ENCODE results near the gene KPNB1. TPM values are rescaled to one million over a fixed set of nuclear protein-coding genes. Genes with fewer than 3 reads are reported as not detected.

Gene KPNB1
- total RNA-seq, 2 experiments from 2014 or later: 589 to 605 TPM

DNA sequence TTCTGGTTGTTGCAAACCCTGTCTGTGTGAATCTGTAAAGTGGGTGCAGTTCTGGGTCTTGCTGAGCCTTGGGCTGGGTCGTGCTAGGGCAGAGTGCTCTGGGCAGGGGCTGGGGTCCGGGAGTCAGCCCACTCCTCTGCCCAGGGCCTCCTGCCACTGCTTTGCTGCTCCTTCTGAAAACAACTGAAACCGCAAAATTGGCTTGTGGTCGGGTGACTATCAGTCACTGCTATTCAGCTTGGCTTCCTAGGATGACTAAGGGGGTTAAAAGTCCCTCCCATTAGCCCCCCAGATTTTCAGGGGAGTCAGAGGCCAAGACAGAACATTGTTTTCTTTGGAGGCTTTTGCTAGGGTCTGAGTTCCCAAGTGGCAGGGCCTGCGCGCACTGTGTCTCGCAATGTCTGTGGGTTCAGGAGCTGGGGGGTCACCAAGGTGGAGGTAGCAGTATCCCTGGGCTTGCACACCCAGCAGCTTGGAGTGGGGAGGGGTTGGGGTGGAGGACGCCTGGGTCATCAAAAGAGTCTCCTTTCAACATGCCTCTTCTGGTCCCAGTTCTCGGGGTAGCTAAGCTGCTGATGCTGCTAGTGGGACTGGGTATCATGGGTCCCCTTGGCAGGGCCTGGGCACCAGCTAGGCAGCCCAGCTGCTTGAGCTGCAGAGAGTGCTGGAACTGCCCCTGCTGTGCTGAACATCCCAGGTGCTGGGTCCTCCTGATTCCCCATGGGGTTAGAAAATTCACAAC, 69.9 kb downstream of the KPNB1 start:
- ChIA-PET POLR2A (interaction anchor here (0.8 to 11.4 kb wide), 11 partner anchors 9 to 389 kb away, joined by 3 to 233 read pairs (median 6); partner anchors contain the start of genes KPNB1, SNX11, TBKBP1 and TBX21), CTCF (interaction anchor here (1.1 to 13.9 kb wide), 4 partner anchors 13 to 25 kb away, joined by 3 to 240 read pairs (median 24); partner anchors contain the start of gene TBX21)
- Mint-ChIP-seq H3K36me3 (ENCODE audit: low read depth) (no peaks in the 10 kb centered on the region), H3K4me3 (peak overlapping the region; percentile 62), H3K4me1 (ENCODE audit: low read depth) (peaks cover 86% of the 10 kb centered on the region), H3K9me3 (no peaks in the 10 kb centered on the region), H3K27me3 (no peaks in the 10 kb centered on the region), H3K27ac (peak overlapping the region; percentile 94)
- peak; percentile 98 for DNase-seq
- TF ChIP-seq, protein P1, sequence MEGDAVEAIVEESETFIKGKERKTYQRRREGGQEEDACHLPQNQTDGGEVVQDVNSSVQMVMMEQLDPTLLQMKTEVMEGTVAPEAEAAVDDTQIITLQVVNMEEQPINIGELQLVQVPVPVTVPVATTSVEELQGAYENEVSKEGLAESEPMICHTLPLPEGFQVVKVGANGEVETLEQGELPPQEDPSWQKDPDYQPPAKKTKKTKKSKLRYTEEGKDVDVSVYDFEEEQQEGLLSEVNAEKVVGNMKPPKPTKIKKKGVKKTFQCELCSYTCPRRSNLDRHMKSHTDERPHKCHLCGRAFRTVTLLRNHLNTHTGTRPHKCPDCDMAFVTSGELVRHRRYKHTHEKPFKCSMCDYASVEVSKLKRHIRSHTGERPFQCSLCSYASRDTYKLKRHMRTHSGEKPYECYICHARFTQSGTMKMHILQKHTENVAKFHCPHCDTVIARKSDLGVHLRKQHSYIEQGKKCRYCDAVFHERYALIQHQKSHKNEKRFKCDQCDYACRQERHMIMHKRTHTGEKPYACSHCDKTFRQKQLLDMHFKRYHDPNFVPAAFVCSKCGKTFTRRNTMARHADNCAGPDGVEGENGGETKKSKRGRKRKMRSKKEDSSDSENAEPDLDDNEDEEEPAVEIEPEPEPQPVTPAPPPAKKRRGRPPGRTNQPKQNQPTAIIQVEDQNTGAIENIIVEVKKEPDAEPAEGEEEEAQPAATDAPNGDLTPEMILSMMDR (IDR thresholded peaks at IDR 0.05): no peak
- intact Hi-C loops (cut with micrococcal nuclease): loop anchor here (2.0 kb wide), 2 partner anchors 13 to 17 kb away; partner anchors contain the start of gene TBX21
- ATAC-seq: peak; percentile 17

- ATAC-seq: peak; percentile 0
- H3K36me3 Mint-ChIP-seq (ENCODE audit: low read depth): no peaks in the 10 kb centered on the region
Measured at GRCh38 chr17:47720196-47720595, 70.5 kb downstream of the KPNB1 start.

GRCh38 chr17:47720754-47721533, 71.2 kb downstream of the KPNB1 start:
- H3K9me3 Mint-ChIP-seq: no peaks in the 10 kb centered on the region
- H3K36me3 Mint-ChIP-seq (ENCODE audit: low read depth): no peaks in the 10 kb centered on the region
- peak overlapping the region; percentile 62 for H3K4me3 Mint-ChIP-seq
- no peaks in the 10 kb centered on the region for H3K27me3 Mint-ChIP-seq
- ATAC-seq (peak; percentile 67), DNase-seq (peak; percentile 100)
- TF ChIP-seq, protein P1 (IDR thresholded peaks at IDR 0.05): peak; percentile 14
- H3K4me1 Mint-ChIP-seq (ENCODE audit: low read depth): peaks cover 86% of the 10 kb centered on the region
- ChIA-PET CTCF (interaction anchor here (0.6 to 2.7 kb wide), 6 partner anchors 9 to 105 kb away, joined by 3 to 21 read pairs (median 3); partner anchors contain the start of gene TBX21), POLR2A (interaction anchor here (1.3 to 27.1 kb wide), 6 partner anchors 10 to 71 kb away, joined by 4 to 493 read pairs (median 14); partner anchors contain the start of genes KPNB1, TBKBP1 and TBX21)
- intact Hi-C loops (cut with micrococcal nuclease): no loop called here
- peak overlapping the region; percentile 94 for H3K27ac Mint-ChIP-seq

More at GRCh38 chr17:47720196-47720595, 70.5 kb downstream of the KPNB1 start:
- ChIA-PET CTCF (interaction anchor here (1.1 to 13.9 kb wide), 3 partner anchors 13 to 20 kb away, joined by 3 to 240 read pairs (median 40); partner anchors contain the start of gene TBX21), POLR2A (interaction anchor here (0.8 to 11.4 kb wide), 5 partner anchors 14 to 70 kb away, joined by 3 to 233 read pairs (median 40); partner anchors contain the start of genes KPNB1, TBKBP1 and TBX21)
- Mint-ChIP-seq H3K27me3 (no peaks in the 10 kb centered on the region), H3K9me3 (no peaks in the 10 kb centered on the region), H3K4me1 (ENCODE audit: low read depth) (peaks cover 86% of the 10 kb centered on the region), H3K27ac (peak overlapping the region; percentile 94), H3K4me3 (peak overlapping the region; percentile 62)
- DNase-seq: peak; percentile 71
- intact Hi-C loops (cut with micrococcal nuclease): no loop called here
- TF ChIP-seq, protein P1 (IDR thresholded peaks at IDR 0.05): no peak

- Mint-ChIP-seq H3K36me3 (ENCODE audit: low read depth) (no peaks in the 10 kb centered on the region), H3K4me1 (ENCODE audit: low read depth) (peaks cover 87% of the 10 kb centered on the region), H3K4me3 (peak overlapping the region; percentile 62), H3K27ac (peak overlapping the region; percentile 94), H3K9me3 (no peaks in the 10 kb centered on the region), H3K27me3 (no peaks in the 10 kb centered on the region)
- intact Hi-C loops (cut with micrococcal nuclease): no loop called here
- TF ChIP-seq, protein P1 (IDR thresholded peaks at IDR 0.05): no peak
- ChIA-PET CTCF (interaction anchor here (0.8 to 2.7 kb wide), 6 partner anchors 8 to 106 kb away, joined by 3 to 21 read pairs (median 3); partner anchors contain the start of gene TBX21), POLR2A (interaction anchor here (0.6 to 27.1 kb wide), 9 partner anchors 9 to 72 kb away, joined by 3 to 493 read pairs (median 6); partner anchors contain the start of genes KPNB1, TBKBP1 and TBX21)
- ATAC-seq: no peak
- DNase-seq: peak; percentile 35
Measured at GRCh38 chr17:47721725-47722124, 72.0 kb downstream of the KPNB1 start.
